GM23338 (cell line): ENCODE measurements around the gene SGO2. TPM values are rescaled to one million over a fixed set of nuclear protein-coding genes. Genes with fewer than 3 reads are reported as not detected.
"Not testable (repeated sequence)": the region's sequence is repeated elsewhere in the genome, so short reads cannot be mapped to it uniquely, and the experiment has no call there.

Source experiments
- ATAC-seq: fragments of 200-7000 bp; cut with Tn5 transposase; 3 replicates; pipeline ENCODE4 v1.9.1; 2020
- DNase-seq: peaks from one replicate; pipeline ENCODE4 v3.0.0-alpha.2; 2015; ENCODE audit warnings: low spot score
- H2AFZ ChIP-seq: fragments of 200-600 bp; sonication (generic); 2 replicates; pipeline ENCODE4 v1.8.0; 2016; ENCODE audit warnings: antibody characterized with exemption, mild to moderate bottlenecking, moderate library complexity
- H3F3A ChIP-seq: fragments of 200-600 bp; sonication (generic); replicated peaks from 2 replicates; pipeline ENCODE4 v1.8.0; 2017; ENCODE audit warnings: antibody characterized with exemption, mixed run types, low read depth
- H3K27ac ChIP-seq: fragments of 200-600 bp; sonication (generic); 2 replicates; pipeline ENCODE4 v1.6.1; 2016; ENCODE audit warnings: low read depth
- H3K27me3 ChIP-seq: fragments of 200-600 bp; sonication (generic); 2 replicates; pipeline ENCODE4 v1.8.0; 2016; ENCODE audit warnings: mild to moderate bottlenecking, mixed run types, moderate library complexity; ENCODE audit not compliant: insufficient read depth
- H3K36me3 ChIP-seq: fragments of 200-600 bp; sonication (generic); 2 replicates; pipeline ENCODE4 v1.8.0; 2016; ENCODE audit warnings: mild to moderate bottlenecking; ENCODE audit not compliant: insufficient read depth
- H3K4me1 ChIP-seq: fragments of 200-600 bp; sonication (generic); 2 replicates; pipeline ENCODE4 v1.8.0; 2016; ENCODE audit warnings: mild to moderate bottlenecking, moderate library complexity; ENCODE audit not compliant: insufficient read depth
- H3K4me2 ChIP-seq: fragments of 200-600 bp; sonication (generic); 2 replicates; pipeline ENCODE4 v1.7.1; 2017; ENCODE audit warnings: mixed run types
- H3K4me3 ChIP-seq: fragments of 200-600 bp; sonication (generic); 2 replicates; pipeline ENCODE4 v1.6.1; 2016; ENCODE audit warnings: mixed run types
- H3K79me2 ChIP-seq: fragments of 200-600 bp; sonication (generic); replicated peaks from 2 replicates; pipeline ENCODE4 v1.8.0; 2017; ENCODE audit warnings: mild to moderate bottlenecking; ENCODE audit not compliant: insufficient read depth
- H3K9me2 ChIP-seq: fragments of 200-600 bp; sonication (generic); 2 replicates; pipeline ENCODE4 v1.8.0; 2017; ENCODE audit not compliant: insufficient read depth
- H4K20me1 ChIP-seq: fragments of 200-600 bp; sonication (generic); replicated peaks from 2 replicates; pipeline ENCODE4 v1.8.0; 2017; ENCODE audit warnings: mild to moderate bottlenecking; ENCODE audit not compliant: insufficient read depth
- H3K27ac Mint-ChIP-seq: 2 replicates; pipeline ENCODE4 v1.8.0; 2020; ENCODE audit warnings: inconsistent platforms, mild to moderate bottlenecking, moderate library complexity, mixed read lengths
- H3K27me3 Mint-ChIP-seq: 3 replicates; pipeline ENCODE4 v1.8.0; 2022; ENCODE audit warnings: low read depth, mild to moderate bottlenecking, moderate library complexity, mixed read lengths, inconsistent platforms; ENCODE audit not compliant: insufficient read depth, poor library complexity
- H3K36me3 Mint-ChIP-seq: 3 replicates; pipeline ENCODE4 v1.8.0; 2021; ENCODE audit warnings: low read depth, mild to moderate bottlenecking, inconsistent platforms, moderate library complexity, mixed read lengths
- H3K4me1 Mint-ChIP-seq: 3 replicates; pipeline ENCODE4 v1.8.0; 2020; ENCODE audit warnings: mild to moderate bottlenecking, inconsistent platforms, mixed read lengths
- H3K4me3 Mint-ChIP-seq: 3 replicates; pipeline ENCODE4 v1.8.0; 2021; ENCODE audit warnings: moderate library complexity, mild to moderate bottlenecking, inconsistent platforms, mixed read lengths
- H3K9me3 Mint-ChIP-seq: 3 replicates; pipeline ENCODE4 v1.8.0; 2020; ENCODE audit warnings: moderate library complexity, mild to moderate bottlenecking, inconsistent platforms, mixed read lengths
- CREB1 ChIP-seq: fragments of 250-450 bp; sonication (Bioruptor Pico); IDR thresholded peaks from 2 replicates; pipeline ENCODE4 v1.5.0; 2020; ENCODE audit warnings: low read depth, mild to moderate bottlenecking, moderate library complexity
- EZH2 ChIP-seq: fragments of 200-600 bp; sonication (generic); IDR thresholded peaks from one replicate; pipeline ENCODE4 v1.8.0; 2017; ENCODE audit warnings: antibody characterized with exemption, mild to moderate bottlenecking, low read depth; ENCODE audit not compliant: unreplicated experiment
- EZH2phosphoT487 ChIP-seq: fragments of 200-600 bp; sonication (generic); IDR thresholded peaks from one replicate; pipeline ENCODE4 v1.8.1; 2018; ENCODE audit warnings: antibody characterized with exemption; ENCODE audit not compliant: unreplicated experiment
- JUNB ChIP-seq: IDR thresholded peaks from one replicate; pipeline ENCODE4 v1.6.1; 2016; ENCODE audit warnings: antibody characterized with exemption; ENCODE audit not compliant: unreplicated experiment
- POLR2AphosphoS5 ChIP-seq: IDR thresholded peaks from 2 replicates; pipeline ENCODE4 v1.6.1; 2016; ENCODE audit warnings: antibody characterized with exemption, low read depth
- ZNF331 ChIP-seq: fragments of 250-450 bp; sonication (Bioruptor Pico); IDR thresholded peaks from 2 replicates; pipeline ENCODE4 v1.5.0; 2020; ENCODE audit warnings: low read depth, mild to moderate bottlenecking, moderate library complexity
- polyA plus RNA-seq: library from polyadenylated mRNA; unstranded; fragments of >200 nt; fragmentation: Nextera tagmentation; extraction: Ambion mirVana; gene quantifications from 2 replicates; pipeline ENCODE4 v1.2.1, GENCODE V29; 2016
- total RNA-seq: library from RNA; depleted of rRNA; stranded (reverse); fragments of >200 nt; shearing (Covaris generic); gene quantifications from 2 replicates; pipeline ENCODE4 v1.2.3, GENCODE V29; 2014
- TF ChIP-seq, protein P1 (sequence below): IDR thresholded peaks from one replicate; pipeline ENCODE4 v1.6.1; 2018; ENCODE audit warnings: antibody characterized with exemption; ENCODE audit not compliant: unreplicated experiment
- TF ChIP-seq, protein P2 (sequence below): IDR thresholded peaks from 2 replicates; pipeline ENCODE4 v1.6.1; 2016; ENCODE audit warnings: antibody characterized with exemption
- TF ChIP-seq, protein P3 (sequence below), 2 experiments: fragments of 200-600 bp in 1 of 2; sonication (generic) in 1 of 2; conservative IDR thresholded peaks; 2 replicates each; pipeline versions ENCODE4 v1.5.1 to v1.6.1; 2016 to 2017; ENCODE audit warnings: antibody characterized with exemption in 2 of 2, low read depth in 2 of 2, mild to moderate bottlenecking in 2 of 2, moderate library complexity in 1 of 2
- TF ChIP-seq, protein P4 (sequence below): fragments of 250-450 bp; sonication (Bioruptor Pico); IDR thresholded peaks from 2 replicates; pipeline ENCODE4 v1.5.0; 2020; ENCODE audit warnings: mild to moderate bottlenecking, moderate library complexity

The SGO2 gene
- total and polyA plus RNA-seq, 2 experiments from 2014 or later: 32.6 to 47.7 TPM

DNA sequence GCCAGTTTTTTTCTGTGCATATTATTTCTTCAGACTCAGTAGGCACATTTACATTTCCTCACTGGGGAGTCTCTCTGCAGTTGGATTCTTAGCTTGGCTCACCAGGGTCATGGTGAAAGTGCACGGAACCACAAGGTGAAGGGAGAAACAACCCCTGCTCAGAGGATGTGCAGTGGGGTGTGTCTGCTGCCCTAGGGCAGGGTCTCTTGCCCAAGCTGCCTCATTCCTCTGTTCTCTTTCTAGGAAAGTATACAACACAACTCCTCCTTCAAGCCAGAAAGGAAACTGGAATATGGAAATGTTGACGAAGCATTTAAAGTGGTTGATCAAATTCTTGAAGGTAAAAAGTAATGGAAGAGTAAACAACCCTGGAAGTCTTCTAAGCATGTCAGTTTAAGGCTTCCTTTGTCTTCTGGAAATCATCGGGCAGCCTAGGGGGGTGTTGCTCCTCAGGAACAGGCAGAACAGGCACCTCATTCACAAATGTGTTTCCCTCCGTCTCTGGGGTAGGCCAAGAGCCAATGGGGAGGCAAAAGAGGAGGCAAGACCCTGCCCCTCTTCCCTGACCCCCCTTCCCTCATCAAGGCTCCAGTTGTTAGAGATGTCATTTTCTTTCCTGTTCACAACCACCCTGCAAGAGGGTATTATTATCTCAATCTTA is 101.2 kb downstream of the SGO2 start:
- peak; percentile 56 for ATAC-seq
- H3K9me2 ChIP-seq: no peaks in the 10 kb centered on the region
- H3K27ac ChIP-seq: no peak overlapping the region
- Mint-ChIP-seq H3K36me3 (no peaks in the 10 kb centered on the region), H3K4me3 (no peak overlapping the region), H3K27me3 (no peaks in the 10 kb centered on the region), H3K4me1 (peaks cover 14% of the 10 kb centered on the region), H3K9me3 (no peaks in the 10 kb centered on the region), H3K27ac (no peak overlapping the region)
- no peaks in the 10 kb centered on the region for H3K79me2 ChIP-seq
- peak; percentile 9 for DNase-seq
- no peaks in the 10 kb centered on the region for H3K4me1 ChIP-seq
- H3K4me3 ChIP-seq: no peak overlapping the region
- TF ChIP-seq POLR2AphosphoS5 (no peak), CREB1 (no peak), ZNF331 (CRISPR knock-in tag) (no peak), JUNB (no peak), EZH2 (no peak), EZH2phosphoT487 (no peak)
- TF ChIP-seq, protein P1, sequence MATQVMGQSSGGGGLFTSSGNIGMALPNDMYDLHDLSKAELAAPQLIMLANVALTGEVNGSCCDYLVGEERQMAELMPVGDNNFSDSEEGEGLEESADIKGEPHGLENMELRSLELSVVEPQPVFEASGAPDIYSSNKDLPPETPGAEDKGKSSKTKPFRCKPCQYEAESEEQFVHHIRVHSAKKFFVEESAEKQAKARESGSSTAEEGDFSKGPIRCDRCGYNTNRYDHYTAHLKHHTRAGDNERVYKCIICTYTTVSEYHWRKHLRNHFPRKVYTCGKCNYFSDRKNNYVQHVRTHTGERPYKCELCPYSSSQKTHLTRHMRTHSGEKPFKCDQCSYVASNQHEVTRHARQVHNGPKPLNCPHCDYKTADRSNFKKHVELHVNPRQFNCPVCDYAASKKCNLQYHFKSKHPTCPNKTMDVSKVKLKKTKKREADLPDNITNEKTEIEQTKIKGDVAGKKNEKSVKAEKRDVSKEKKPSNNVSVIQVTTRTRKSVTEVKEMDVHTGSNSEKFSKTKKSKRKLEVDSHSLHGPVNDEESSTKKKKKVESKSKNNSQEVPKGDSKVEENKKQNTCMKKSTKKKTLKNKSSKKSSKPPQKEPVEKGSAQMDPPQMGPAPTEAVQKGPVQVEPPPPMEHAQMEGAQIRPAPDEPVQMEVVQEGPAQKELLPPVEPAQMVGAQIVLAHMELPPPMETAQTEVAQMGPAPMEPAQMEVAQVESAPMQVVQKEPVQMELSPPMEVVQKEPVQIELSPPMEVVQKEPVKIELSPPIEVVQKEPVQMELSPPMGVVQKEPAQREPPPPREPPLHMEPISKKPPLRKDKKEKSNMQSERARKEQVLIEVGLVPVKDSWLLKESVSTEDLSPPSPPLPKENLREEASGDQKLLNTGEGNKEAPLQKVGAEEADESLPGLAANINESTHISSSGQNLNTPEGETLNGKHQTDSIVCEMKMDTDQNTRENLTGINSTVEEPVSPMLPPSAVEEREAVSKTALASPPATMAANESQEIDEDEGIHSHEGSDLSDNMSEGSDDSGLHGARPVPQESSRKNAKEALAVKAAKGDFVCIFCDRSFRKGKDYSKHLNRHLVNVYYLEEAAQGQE: no peak
- TF ChIP-seq, protein P2, sequence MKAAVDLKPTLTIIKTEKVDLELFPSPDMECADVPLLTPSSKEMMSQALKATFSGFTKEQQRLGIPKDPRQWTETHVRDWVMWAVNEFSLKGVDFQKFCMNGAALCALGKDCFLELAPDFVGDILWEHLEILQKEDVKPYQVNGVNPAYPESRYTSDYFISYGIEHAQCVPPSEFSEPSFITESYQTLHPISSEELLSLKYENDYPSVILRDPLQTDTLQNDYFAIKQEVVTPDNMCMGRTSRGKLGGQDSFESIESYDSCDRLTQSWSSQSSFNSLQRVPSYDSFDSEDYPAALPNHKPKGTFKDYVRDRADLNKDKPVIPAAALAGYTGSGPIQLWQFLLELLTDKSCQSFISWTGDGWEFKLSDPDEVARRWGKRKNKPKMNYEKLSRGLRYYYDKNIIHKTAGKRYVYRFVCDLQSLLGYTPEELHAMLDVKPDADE: no peak
- TF ChIP-seq, protein P3, sequence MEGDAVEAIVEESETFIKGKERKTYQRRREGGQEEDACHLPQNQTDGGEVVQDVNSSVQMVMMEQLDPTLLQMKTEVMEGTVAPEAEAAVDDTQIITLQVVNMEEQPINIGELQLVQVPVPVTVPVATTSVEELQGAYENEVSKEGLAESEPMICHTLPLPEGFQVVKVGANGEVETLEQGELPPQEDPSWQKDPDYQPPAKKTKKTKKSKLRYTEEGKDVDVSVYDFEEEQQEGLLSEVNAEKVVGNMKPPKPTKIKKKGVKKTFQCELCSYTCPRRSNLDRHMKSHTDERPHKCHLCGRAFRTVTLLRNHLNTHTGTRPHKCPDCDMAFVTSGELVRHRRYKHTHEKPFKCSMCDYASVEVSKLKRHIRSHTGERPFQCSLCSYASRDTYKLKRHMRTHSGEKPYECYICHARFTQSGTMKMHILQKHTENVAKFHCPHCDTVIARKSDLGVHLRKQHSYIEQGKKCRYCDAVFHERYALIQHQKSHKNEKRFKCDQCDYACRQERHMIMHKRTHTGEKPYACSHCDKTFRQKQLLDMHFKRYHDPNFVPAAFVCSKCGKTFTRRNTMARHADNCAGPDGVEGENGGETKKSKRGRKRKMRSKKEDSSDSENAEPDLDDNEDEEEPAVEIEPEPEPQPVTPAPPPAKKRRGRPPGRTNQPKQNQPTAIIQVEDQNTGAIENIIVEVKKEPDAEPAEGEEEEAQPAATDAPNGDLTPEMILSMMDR (conservative IDR thresholded peaks at IDR 0.05; ENCODE audit: low read depth in 2 of 2): no peak
- TF ChIP-seq, protein P4, sequence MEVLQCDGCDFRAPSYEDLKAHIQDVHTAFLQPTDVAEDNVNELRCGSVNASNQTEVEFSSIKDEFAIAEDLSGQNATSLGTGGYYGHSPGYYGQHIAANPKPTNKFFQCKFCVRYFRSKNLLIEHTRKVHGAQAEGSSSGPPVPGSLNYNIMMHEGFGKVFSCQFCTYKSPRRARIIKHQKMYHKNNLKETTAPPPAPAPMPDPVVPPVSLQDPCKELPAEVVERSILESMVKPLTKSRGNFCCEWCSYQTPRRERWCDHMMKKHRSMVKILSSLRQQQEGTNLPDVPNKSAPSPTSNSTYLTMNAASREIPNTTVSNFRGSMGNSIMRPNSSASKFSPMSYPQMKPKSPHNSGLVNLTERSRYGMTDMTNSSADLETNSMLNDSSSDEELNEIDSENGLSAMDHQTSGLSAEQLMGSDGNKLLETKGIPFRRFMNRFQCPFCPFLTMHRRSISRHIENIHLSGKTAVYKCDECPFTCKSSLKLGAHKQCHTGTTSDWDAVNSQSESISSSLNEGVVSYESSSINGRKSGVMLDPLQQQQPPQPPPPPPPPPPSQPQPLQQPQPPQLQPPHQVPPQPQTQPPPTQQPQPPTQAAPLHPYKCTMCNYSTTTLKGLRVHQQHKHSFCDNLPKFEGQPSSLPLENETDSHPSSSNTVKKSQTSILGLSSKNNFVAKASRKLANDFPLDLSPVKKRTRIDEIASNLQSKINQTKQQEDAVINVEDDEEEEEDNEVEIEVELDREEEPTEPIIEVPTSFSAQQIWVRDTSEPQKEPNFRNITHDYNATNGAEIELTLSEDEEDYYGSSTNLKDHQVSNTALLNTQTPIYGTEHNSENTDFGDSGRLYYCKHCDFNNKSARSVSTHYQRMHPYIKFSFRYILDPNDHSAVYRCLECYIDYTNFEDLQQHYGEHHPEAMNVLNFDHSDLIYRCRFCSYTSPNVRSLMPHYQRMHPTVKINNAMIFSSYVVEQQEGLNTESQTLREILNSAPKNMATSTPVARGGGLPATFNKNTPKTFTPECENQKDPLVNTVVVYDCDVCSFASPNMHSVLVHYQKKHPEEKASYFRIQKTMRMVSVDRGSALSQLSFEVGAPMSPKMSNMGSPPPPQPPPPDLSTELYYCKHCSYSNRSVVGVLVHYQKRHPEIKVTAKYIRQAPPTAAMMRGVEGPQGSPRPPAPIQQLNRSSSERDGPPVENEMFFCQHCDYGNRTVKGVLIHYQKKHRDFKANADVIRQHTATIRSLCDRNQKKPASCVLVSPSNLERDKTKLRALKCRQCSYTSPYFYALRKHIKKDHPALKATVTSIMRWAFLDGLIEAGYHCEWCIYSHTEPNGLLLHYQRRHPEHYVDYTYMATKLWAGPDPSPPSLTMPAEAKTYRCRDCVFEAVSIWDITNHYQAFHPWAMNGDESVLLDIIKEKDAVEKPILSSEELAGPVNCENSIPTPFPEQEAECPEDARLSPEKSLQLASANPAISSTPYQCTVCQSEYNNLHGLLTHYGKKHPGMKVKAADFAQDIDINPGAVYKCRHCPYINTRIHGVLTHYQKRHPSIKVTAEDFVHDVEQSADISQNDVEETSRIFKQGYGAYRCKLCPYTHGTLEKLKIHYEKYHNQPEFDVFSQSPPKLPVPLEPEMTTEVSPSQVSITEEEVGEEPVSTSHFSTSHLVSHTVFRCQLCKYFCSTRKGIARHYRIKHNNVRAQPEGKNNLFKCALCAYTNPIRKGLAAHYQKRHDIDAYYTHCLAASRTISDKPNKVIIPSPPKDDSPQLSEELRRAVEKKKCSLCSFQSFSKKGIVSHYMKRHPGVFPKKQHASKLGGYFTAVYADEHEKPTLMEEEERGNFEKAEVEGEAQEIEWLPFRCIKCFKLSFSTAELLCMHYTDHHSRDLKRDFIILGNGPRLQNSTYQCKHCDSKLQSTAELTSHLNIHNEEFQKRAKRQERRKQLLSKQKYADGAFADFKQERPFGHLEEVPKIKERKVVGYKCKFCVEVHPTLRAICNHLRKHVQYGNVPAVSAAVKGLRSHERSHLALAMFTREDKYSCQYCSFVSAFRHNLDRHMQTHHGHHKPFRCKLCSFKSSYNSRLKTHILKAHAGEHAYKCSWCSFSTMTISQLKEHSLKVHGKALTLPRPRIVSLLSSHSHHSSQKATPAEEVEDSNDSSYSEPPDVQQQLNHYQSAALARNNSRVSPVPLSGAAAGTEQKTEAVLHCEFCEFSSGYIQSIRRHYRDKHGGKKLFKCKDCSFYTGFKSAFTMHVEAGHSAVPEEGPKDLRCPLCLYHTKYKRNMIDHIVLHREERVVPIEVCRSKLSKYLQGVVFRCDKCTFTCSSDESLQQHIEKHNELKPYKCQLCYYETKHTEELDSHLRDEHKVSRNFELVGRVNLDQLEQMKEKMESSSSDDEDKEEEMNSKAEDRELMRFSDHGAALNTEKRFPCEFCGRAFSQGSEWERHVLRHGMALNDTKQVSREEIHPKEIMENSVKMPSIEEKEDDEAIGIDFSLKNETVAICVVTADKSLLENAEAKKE (CRISPR knock-in tag): no peak
- no peaks in the 10 kb centered on the region for H3K36me3 ChIP-seq
- H2AFZ ChIP-seq: peak overlapping the region; percentile 61
- no peaks in the 10 kb centered on the region for H4K20me1 ChIP-seq
- H3K4me2 ChIP-seq: no peak overlapping the region
- no peaks in the 10 kb centered on the region for H3K27me3 ChIP-seq
- no peaks in the 10 kb centered on the region for H3F3A ChIP-seq

DNA sequence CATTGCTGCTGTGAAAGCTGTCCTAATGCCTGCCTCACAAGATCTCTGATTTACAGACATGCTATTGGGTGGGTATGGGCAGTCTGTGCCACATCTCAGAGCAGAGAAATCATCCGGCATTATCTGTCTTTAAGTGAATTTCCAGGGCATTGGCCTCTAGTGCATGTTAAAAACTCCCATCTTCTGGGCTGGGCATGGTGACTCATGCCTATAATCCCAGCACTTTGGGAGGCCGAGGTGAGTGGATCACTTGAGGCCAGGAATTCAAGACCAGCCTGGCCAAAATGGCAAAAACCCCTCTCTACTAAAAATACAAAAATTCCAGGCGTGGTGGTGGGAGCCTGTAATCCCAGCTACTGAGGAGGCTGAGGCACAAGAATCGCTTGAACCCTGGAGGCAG is 102.5 kb downstream of the SGO2 start:
- not testable (repeated sequence) for H3K4me2 ChIP-seq, H3K4me1 ChIP-seq, H4K20me1 ChIP-seq, H3K36me3 ChIP-seq, H3K9me2 ChIP-seq, H3K4me3 Mint-ChIP-seq, H3K36me3 Mint-ChIP-seq, H3K27ac ChIP-seq, H3K79me2 ChIP-seq, ATAC-seq, H3K4me3 ChIP-seq, H3K27me3 ChIP-seq, H3K27ac Mint-ChIP-seq, H3F3A ChIP-seq, H2AFZ ChIP-seq, DNase-seq, H3K9me3 Mint-ChIP-seq, H3K27me3 Mint-ChIP-seq
- H3K4me1 Mint-ChIP-seq: peaks cover 14% of the 10 kb centered on the region
